HepG2 (cell line): ENCODE results near the gene ZFP69. TPM values are rescaled to one million over a fixed set of nuclear protein-coding genes. Genes with fewer than 3 reads are reported as not detected.

Experiments
- ATAC-seq: fragments of 200-7000 bp; cut with Tn5 transposase; 3 replicates; pipeline ENCODE4 v1.9.1; 2020; ENCODE audit warnings: mild to moderate bottlenecking, moderate library complexity
- BruUV-seq: library from RNA; stranded (reverse); fragments of 400-500 nt; replicated peaks from 2 replicates; lab custom pipeline; 2021; lab: Mats Ljungman, UMichigan
- CTCF ChIA-PET: fragments of 300-600 bp; formaldehyde crosslinking; extraction: SDS; loops from one replicate; lab custom pipeline; 2021; ENCODE audit warnings: low total read pairs, inconsistent platforms, low intra/inter-chr PET ratio; lab: Yijun Ruan, JAX
- POLR2A ChIA-PET: fragments of 350-600 bp; sonication (Branson Sonifier 250); formaldehyde crosslinking; loops from one replicate; lab custom pipeline; 2020; ENCODE audit warnings: antibody characterized with exemption, inconsistent platforms; lab: Yijun Ruan, JAX
- DNase-seq: peaks from one replicate; pipeline ENCODE4 v3.0.0-alpha.2; 2015; ENCODE audit warnings: low spot score
- FAIRE-seq: peaks from 3 replicates; lab custom pipeline; 2011; peaks lifted over from hg19 to GRCh38; lab: Jason Lieb, UNC
- H2AFZ ChIP-seq: one replicate; pipeline ENCODE4 v1.6.1; 2011; ENCODE audit warnings: low read length, inconsistent platforms
- H3K27ac ChIP-seq: fragments of 300-600 bp; 3 replicates; pipeline ENCODE4 v1.8.0; 2011; ENCODE audit warnings: mixed run types, mild to moderate bottlenecking, mixed read lengths, low read length, inconsistent platforms; ENCODE audit not compliant: insufficient read depth; ENCODE audit errors: extremely low read length
- H3K27me3 ChIP-seq, 2 experiments: fragments of 200-600 bp in 1 of 2; 2 replicates in 1 of 2; 3 replicates in 1 of 2; pipeline versions ENCODE4 v1.6.0 to v1.8.0; 2011; ENCODE audit warnings: low read length in 2 of 2, mild to moderate bottlenecking in 2 of 2, moderate library complexity in 2 of 2, inconsistent platforms in 1 of 2; ENCODE audit not compliant: insufficient read depth in 2 of 2, control insufficient read depth in 1 of 2
- H3K36me3 ChIP-seq, 2 experiments: fragments of 200-600 bp in 1 of 2; replicated peaks in 1 of 2; 2 replicates in 1 of 2; 3 replicates in 1 of 2; pipeline versions ENCODE4 v1.5.1 to v1.8.0; 2011; ENCODE audit warnings: low read length in 2 of 2, inconsistent platforms in 1 of 2; ENCODE audit not compliant: insufficient read depth in 2 of 2, control insufficient read depth in 1 of 2
- H3K4me1 ChIP-seq: 2 replicates; pipeline ENCODE4 v1.5.1; 2012; ENCODE audit warnings: low read length, inconsistent platforms; ENCODE audit not compliant: insufficient read depth
- H3K4me2 ChIP-seq: 2 replicates; pipeline ENCODE4 v1.6.0; 2011; ENCODE audit warnings: low read depth, low read length, inconsistent platforms
- H3K4me3 ChIP-seq, 3 experiments: fragments of 200-600 bp in 1 of 3; sonication (generic), shearing (Covaris generic) in 1 of 3; replicated peaks in 1 of 3; 2 replicates each; pipeline ENCODE4 v1.5.1; 2011 to 2016; ENCODE audit warnings: low read length in 3 of 3, inconsistent platforms in 2 of 3, low read depth in 2 of 3, mild to moderate bottlenecking in 2 of 3, control low read depth in 1 of 3, mixed read lengths in 1 of 3; ENCODE audit not compliant: insufficient read depth in 1 of 3
- H3K79me2 ChIP-seq: one replicate; pipeline ENCODE4 v1.6.1; 2011; ENCODE audit warnings: low read length, inconsistent platforms; ENCODE audit not compliant: insufficient read depth
- H3K9ac ChIP-seq: 2 replicates; pipeline ENCODE4 v1.6.0; 2011; ENCODE audit warnings: mild to moderate bottlenecking, low read depth, low read length, inconsistent platforms; ENCODE audit not compliant: insufficient read depth
- H3K9me3 ChIP-seq: 2 replicates; pipeline ENCODE4 v1.5.1; 2012; ENCODE audit warnings: mild to moderate bottlenecking, low read length
- H4K20me1 ChIP-seq: 2 replicates; pipeline ENCODE4 v1.6.0; 2011; ENCODE audit warnings: inconsistent platforms, mild to moderate bottlenecking, low read length, moderate library complexity; ENCODE audit not compliant: insufficient read depth
- AGO1 ChIP-seq: fragments of 200-400 bp; formaldehyde crosslinking; IDR thresholded peaks from 2 replicates; pipeline ENCODE4 v1.6.1; 2017; ENCODE audit warnings: mild to moderate bottlenecking, low read depth, low read length, moderate library complexity; ENCODE audit not compliant: poor library complexity, severe bottlenecking
- GZF1 ChIP-seq: sonication (generic); formaldehyde crosslinking; IDR thresholded peaks from 2 replicates; pipeline ENCODE4 v1.5.1; 2020; ENCODE audit warnings: mild to moderate bottlenecking, missing genetic modification reagents
- IKZF1 ChIP-seq: fragments of 450-650 bp; IDR thresholded peaks from 2 replicates; pipeline ENCODE4 v1.7.1; 2016
- PAF1 ChIP-seq: IDR thresholded peaks from 2 replicates; pipeline ENCODE4 v1.6.1; 2016; ENCODE audit warnings: missing genetic modification reagents, missing compliant biosample characterization
- RCOR2 ChIP-seq: IDR thresholded peaks from 2 replicates; pipeline ENCODE4 v1.6.1; 2016; ENCODE audit warnings: missing biosample characterization, missing genetic modification reagents
- ZC3H4 ChIP-seq: sonication (generic); formaldehyde crosslinking; IDR thresholded peaks from 2 replicates; pipeline ENCODE4 v1.4.0; 2020; ENCODE audit warnings: missing genetic modification reagents, borderline replicate concordance
- ZFX ChIP-seq: sonication (generic); formaldehyde crosslinking; IDR thresholded peaks from 2 replicates; pipeline ENCODE4 v1.4.0; 2020; ENCODE audit warnings: mild to moderate bottlenecking, low read depth, missing genetic modification reagents, moderate library complexity
- ZNF124 ChIP-seq: sonication (generic); formaldehyde crosslinking; IDR thresholded peaks from 2 replicates; pipeline ENCODE4 v1.4.0; 2020; ENCODE audit warnings: missing genetic modification reagents
- ZNF143 ChIP-seq: sonication (generic); formaldehyde crosslinking; IDR thresholded peaks from 2 replicates; pipeline ENCODE4 v1.4.0; 2020; ENCODE audit warnings: missing genetic modification reagents
- ZNF274 ChIP-seq: sonication (generic); formaldehyde crosslinking; IDR thresholded peaks from 2 replicates; pipeline ENCODE4 v1.5.1; 2020; ENCODE audit warnings: mild to moderate bottlenecking, missing genetic modification reagents
- ZNF501 ChIP-seq: sonication (generic); formaldehyde crosslinking; IDR thresholded peaks from 2 replicates; pipeline ENCODE4 v1.5.1; 2020; ENCODE audit warnings: mild to moderate bottlenecking, moderate library complexity, missing genetic modification reagents
- WGBS: methylation state at CpG from one replicate; pipeline ENCODE4 v1.1.6; 2017; ENCODE audit warnings: low lambda C conversion rate; 5-methylcytosine and 5-hydroxymethylcytosine counted together
- in situ Hi-C: cut with HindIII; loops from 2 replicates; pipeline ENCODE4 v1.10.0; 2017; ENCODE audit warnings: low pct_unique_long_range_greater_than_20kb; ENCODE audit not compliant: extremely low pct_ligation_motif_present
- intact Hi-C: fragments of 100-400 bp; cut with micrococcal nuclease; formaldehyde crosslinking; loops from one replicate; pipeline ENCODE4 v1.10.0; 2022; ENCODE audit not compliant: unreplicated experiment
- polyA plus RNA-seq, 8 experiments: library from polyadenylated mRNA; depleted of rRNA in 3 of 8; stranded (reverse) in 7 of 8; unstranded in 1 of 8; fragments of >200 nt; fragmentation: Illumina TruSeq in 4 of 8; extraction: Trizol in 4 of 8; gene quantifications; 2 replicates each; pipeline versions ENCODE4 v1.2.1 to v1.2.3, GENCODE V29; 2011 to 2016; ENCODE audit warnings: low read depth in 4 of 8, missing spikeins in 1 of 8, mixed read lengths in 1 of 8; ENCODE audit not compliant: insufficient read depth in 1 of 8
- total RNA-seq, 5 experiments: library from RNA; depleted of rRNA; stranded (reverse); fragments of >200 nt; fragmentation: Illumina TruSeq; extraction: Trizol; gene quantifications; 2 replicates each; pipeline ENCODE4 v1.2.3, GENCODE V29; 2016; ENCODE audit warnings: low read depth in 1 of 5
- TF ChIP-seq, protein P1 (sequence below): sonication (generic); formaldehyde crosslinking; conservative IDR thresholded peaks from 2 replicates; pipeline ENCODE4 v1.4.0; 2020; ENCODE audit warnings: missing genetic modification reagents
- TF ChIP-seq, protein P2 (sequence below): sonication (generic); formaldehyde crosslinking; IDR thresholded peaks from 2 replicates; pipeline ENCODE4 v1.8.0; 2022; ENCODE audit warnings: mild to moderate bottlenecking, missing genetic modification reagents, moderate library complexity
- TF ChIP-seq, protein P3 (sequence below): sonication (generic); formaldehyde crosslinking; IDR thresholded peaks from 2 replicates; pipeline ENCODE4 v1.5.0; 2020; ENCODE audit warnings: mild to moderate bottlenecking, missing genetic modification reagents
- TF ChIP-seq, protein P4 (sequence below): IDR thresholded peaks from 2 replicates; pipeline ENCODE4 v1.4.0; 2020; ENCODE audit warnings: mild to moderate bottlenecking, missing genetic modification reagents

ZFP69 gene
- total and polyA plus RNA-seq, 2 of the 13 experiments (the other 11 are each of a cell fraction or from before 2014, with no cell fraction given), result 2.6 to 5.6 TPM

DNA sequence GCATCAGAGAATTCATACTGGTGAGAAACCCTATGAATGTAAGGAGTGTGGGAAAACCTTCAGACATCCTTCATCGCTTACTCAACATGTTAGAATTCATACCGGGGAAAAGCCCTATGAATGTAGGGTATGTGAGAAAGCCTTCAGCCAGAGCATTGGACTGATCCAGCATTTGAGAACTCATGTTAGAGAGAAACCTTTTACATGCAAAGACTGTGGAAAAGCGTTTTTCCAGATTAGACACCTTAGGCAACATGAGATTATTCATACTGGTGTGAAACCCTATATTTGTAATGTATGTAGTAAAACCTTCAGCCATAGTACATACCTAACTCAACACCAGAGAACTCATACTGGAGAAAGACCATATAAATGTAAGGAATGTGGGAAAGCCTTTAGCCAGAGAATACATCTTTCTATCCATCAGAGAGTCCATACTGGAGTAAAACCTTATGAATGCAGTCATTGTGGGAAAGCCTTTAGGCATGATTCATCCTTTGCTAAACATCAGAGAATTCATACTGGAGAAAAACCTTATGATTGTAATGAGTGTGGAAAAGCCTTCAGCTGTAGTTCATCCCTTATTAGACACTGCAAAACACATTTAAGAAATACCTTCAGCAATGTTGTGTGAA lies 14.0 kb upstream of the ZFP69 start (continued):
- TF ChIP-seq, protein P1, sequence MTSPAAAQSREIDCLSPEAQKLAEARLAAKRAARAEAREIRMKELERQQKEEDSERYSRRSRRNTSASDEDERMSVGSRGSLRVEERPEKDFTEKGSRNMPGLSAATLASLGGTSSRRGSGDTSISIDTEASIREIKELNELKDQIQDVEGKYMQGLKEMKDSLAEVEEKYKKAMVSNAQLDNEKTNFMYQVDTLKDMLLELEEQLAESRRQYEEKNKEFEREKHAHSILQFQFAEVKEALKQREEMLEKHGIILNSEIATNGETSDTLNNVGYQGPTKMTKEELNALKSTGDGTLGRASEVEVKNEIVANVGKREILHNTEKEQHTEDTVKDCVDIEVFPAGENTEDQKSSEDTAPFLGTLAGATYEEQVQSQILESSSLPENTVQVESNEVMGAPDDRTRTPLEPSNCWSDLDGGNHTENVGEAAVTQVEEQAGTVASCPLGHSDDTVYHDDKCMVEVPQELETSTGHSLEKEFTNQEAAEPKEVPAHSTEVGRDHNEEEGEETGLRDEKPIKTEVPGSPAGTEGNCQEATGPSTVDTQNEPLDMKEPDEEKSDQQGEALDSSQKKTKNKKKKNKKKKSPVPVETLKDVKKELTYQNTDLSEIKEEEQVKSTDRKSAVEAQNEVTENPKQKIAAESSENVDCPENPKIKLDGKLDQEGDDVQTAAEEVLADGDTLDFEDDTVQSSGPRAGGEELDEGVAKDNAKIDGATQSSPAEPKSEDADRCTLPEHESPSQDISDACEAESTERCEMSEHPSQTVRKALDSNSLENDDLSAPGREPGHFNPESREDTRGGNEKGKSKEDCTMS (CRISPR knock-in tag), result no peak
- TF ChIP-seq GZF1 (CRISPR knock-in tag) (no peak), ZNF274 (CRISPR knock-in tag) (peak; percentile 100)

DNA sequence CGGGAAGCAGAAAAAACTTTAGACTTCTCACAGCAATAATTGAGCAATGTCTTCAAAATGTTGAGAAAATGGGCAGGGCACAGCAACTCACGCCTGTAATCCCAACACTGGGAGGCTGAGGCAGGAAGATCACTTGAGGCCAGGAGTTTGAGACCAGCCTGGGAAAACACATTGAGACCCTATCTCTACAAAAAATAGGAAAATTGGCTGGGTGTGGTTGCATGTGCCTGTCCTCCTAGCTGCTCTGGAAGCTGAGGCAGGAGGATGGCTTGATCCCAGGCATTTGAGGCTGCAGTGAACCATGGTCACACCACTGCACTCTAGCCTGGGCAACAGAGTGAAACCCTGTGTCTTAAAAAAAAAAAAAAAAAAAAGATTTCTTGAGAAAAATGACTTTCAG lies 7.8 kb upstream of the ZFP69 start:
- Histone ChIP-seq H3K9me3 (peaks cover 82% of the 10 kb centered on the region), H3K9ac (no peak overlapping the region), H3K4me1 (no peaks in the 10 kb centered on the region), H3K36me3 (no peaks in the 10 kb centered on the region), H2AFZ (no peak overlapping the region), H3K4me2 (no peak overlapping the region), H4K20me1 (no peaks in the 10 kb centered on the region), H3K4me3 (no peak overlapping the region), H3K27me3 (no peaks in the 10 kb centered on the region), H3K79me2 (no peaks in the 10 kb centered on the region), H3K27ac (no peak overlapping the region)
- BruUV-seq, result no TSS peak
- FAIRE-seq (no peak), ATAC-seq (no peak), DNase-seq (no peak)
- 44% methylated on average over 2 of the region's 2 CpGs for WGBS
- ChIA-PET POLR2A (no interaction called here), CTCF (no interaction called here)
- intact Hi-C loops, result no loop called here
- in situ Hi-C loops, result no loop called here
- TF ChIP-seq, protein P2, sequence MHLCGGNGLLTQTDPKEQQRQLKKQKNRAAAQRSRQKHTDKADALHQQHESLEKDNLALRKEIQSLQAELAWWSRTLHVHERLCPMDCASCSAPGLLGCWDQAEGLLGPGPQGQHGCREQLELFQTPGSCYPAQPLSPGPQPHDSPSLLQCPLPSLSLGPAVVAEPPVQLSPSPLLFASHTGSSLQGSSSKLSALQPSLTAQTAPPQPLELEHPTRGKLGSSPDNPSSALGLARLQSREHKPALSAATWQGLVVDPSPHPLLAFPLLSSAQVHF (CRISPR knock-in tag), result no peak
- TF ChIP-seq, protein P3, sequence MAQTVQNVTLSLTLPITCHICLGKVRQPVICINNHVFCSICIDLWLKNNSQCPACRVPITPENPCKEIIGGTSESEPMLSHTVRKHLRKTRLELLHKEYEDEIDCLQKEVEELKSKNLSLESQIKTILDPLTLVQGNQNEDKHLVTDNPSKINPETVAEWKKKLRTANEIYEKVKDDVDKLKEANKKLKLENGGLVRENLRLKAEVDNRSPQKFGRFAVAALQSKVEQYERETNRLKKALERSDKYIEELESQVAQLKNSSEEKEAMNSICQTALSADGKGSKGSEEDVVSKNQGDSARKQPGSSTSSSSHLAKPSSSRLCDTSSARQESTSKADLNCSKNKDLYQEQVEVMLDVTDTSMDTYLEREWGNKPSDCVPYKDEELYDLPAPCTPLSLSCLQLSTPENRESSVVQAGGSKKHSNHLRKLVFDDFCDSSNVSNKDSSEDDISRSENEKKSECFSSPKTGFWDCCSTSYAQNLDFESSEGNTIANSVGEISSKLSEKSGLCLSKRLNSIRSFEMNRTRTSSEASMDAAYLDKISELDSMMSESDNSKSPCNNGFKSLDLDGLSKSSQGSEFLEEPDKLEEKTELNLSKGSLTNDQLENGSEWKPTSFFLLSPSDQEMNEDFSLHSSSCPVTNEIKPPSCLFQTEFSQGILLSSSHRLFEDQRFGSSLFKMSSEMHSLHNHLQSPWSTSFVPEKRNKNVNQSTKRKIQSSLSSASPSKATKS (CRISPR knock-in tag), result no peak
- TF ChIP-seq PAF1 (CRISPR knock-in tag) (no peak), RCOR2 (CRISPR knock-in tag) (no peak), ZFX (no peak), IKZF1 (no peak), ZC3H4 (CRISPR knock-in tag) (no peak), ZNF501 (CRISPR knock-in tag) (no peak), ZNF124 (CRISPR knock-in tag) (no peak), AGO1 (no peak), ZNF143 (no peak)
- TF ChIP-seq, protein P4, sequence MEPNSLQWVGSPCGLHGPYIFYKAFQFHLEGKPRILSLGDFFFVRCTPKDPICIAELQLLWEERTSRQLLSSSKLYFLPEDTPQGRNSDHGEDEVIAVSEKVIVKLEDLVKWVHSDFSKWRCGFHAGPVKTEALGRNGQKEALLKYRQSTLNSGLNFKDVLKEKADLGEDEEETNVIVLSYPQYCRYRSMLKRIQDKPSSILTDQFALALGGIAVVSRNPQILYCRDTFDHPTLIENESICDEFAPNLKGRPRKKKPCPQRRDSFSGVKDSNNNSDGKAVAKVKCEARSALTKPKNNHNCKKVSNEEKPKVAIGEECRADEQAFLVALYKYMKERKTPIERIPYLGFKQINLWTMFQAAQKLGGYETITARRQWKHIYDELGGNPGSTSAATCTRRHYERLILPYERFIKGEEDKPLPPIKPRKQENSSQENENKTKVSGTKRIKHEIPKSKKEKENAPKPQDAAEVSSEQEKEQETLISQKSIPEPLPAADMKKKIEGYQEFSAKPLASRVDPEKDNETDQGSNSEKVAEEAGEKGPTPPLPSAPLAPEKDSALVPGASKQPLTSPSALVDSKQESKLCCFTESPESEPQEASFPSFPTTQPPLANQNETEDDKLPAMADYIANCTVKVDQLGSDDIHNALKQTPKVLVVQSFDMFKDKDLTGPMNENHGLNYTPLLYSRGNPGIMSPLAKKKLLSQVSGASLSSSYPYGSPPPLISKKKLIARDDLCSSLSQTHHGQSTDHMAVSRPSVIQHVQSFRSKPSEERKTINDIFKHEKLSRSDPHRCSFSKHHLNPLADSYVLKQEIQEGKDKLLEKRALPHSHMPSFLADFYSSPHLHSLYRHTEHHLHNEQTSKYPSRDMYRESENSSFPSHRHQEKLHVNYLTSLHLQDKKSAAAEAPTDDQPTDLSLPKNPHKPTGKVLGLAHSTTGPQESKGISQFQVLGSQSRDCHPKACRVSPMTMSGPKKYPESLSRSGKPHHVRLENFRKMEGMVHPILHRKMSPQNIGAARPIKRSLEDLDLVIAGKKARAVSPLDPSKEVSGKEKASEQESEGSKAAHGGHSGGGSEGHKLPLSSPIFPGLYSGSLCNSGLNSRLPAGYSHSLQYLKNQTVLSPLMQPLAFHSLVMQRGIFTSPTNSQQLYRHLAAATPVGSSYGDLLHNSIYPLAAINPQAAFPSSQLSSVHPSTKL (CRISPR knock-in tag), result no peak
